ENCODE measurements around the gene IMPG2.
"Not testable (repeated sequence)": the region's sequence is repeated elsewhere in the genome, so short reads cannot be mapped to it uniquely, and the experiment has no call there.

The IMPG2 gene

GRCh38 chr3:101320475-101320874 lies at the start of gene IMPG2:
TSS of gene IMPG2 (minus strand) at chr3:101320575. CDS start at chr3:101320372, 203 bp downstream.
- DNase-seq, result no peak

GRCh38 chr3:101362406-101362805 lies 42.0 kb upstream of the IMPG2 start:
- DNase-seq, result no peak

GRCh38 chr3:101351829-101352228 lies 31.5 kb upstream of the IMPG2 start:
- no peak for DNase-seq

- DNase-seq, result no peak
Observed at GRCh38 chr3:101340591-101340990, 20.2 kb upstream of the IMPG2 start.

- DNase-seq, result no peak
Observed at GRCh38 chr3:101333883-101334282, 13.5 kb upstream of the IMPG2 start.

GRCh38 chr3:101329016-101329673 lies 8.8 kb upstream of the IMPG2 start:
- DNase-seq, result no peak

- DNase-seq, result no peak
Observed at GRCh38 chr3:101325393-101326134, 5.2 kb upstream of the IMPG2 start.

- no peak for DNase-seq
Observed at GRCh38 chr3:101319531-101319930, 844 bp downstream of the IMPG2 start.

GRCh38 chr3:101312545-101312944 lies 7.8 kb downstream of the IMPG2 start:
- no peak for DNase-seq

- DNase-seq, result no peak
Observed at GRCh38 chr3:101311676-101312075, 8.7 kb downstream of the IMPG2 start.

GRCh38 chr3:101310978-101311375 lies 9.4 kb downstream of the IMPG2 start:
- no peak for DNase-seq

GRCh38 chr3:101308147-101308772 lies 12.1 kb downstream of the IMPG2 start:
- not testable (repeated sequence) for DNase-seq

- DNase-seq, result no peak
Observed at GRCh38 chr3:101303836-101304235, 16.5 kb downstream of the IMPG2 start.

- DNase-seq, result no peak
Observed at GRCh38 chr3:101303089-101303731, 17.2 kb downstream of the IMPG2 start.

- no peak for DNase-seq
Observed at GRCh38 chr3:101300073-101300472, 20.3 kb downstream of the IMPG2 start.

GRCh38 chr3:101292027-101292426 lies 28.3 kb downstream of the IMPG2 start:
- no peak for DNase-seq

GRCh38 chr3:101288294-101288693 lies 32.1 kb downstream of the IMPG2 start:
- no peak for DNase-seq

- DNase-seq, result no peak
Observed at GRCh38 chr3:101284757-101285156, 35.6 kb downstream of the IMPG2 start.

GRCh38 chr3:101281521-101282030 lies 38.8 kb downstream of the IMPG2 start:
- no peak for DNase-seq

GRCh38 chr3:101279765-101280385 lies 40.5 kb downstream of the IMPG2 start:
- DNase-seq, result no peak

GRCh38 chr3:101279162-101279561 lies 41.2 kb downstream of the IMPG2 start:
- no peak for DNase-seq

GRCh38 chr3:101278727-101279126 lies 41.6 kb downstream of the IMPG2 start:
- DNase-seq, result no peak

- no peak for DNase-seq
Observed at GRCh38 chr3:101273608-101274007, 46.8 kb downstream of the IMPG2 start.
